Activated T-helper 1 cell treated with anti-CD3 and anti-CD28 coated beads, Interleukin-12 subunit alpha, Interleukin-12 subunit beta, Interleukin-2, Interleukin-4 antibody, amounts not matched to agents 30 ng/mL and 10 ng/mL and 1 ng/mL, durations not matched to agents 14 hours and 24 hours and 36 hours (primary cell): ENCODE measurements around the gene DYNC1LI2. TPM values are rescaled to one million over a fixed set of nuclear protein-coding genes. Genes with fewer than 3 reads are reported as not detected.

Source experiments
- DNase-seq: peaks from one replicate; pipeline ENCODE4 v3.0.0; 2021; ENCODE audit warnings: low spot score
- H3K27ac Mint-ChIP-seq: one replicate; pipeline ENCODE4 v1.8.0; 2021; ENCODE audit warnings: mild to moderate bottlenecking, mixed read lengths
- H3K27me3 Mint-ChIP-seq: one replicate; pipeline ENCODE4 v1.8.0; 2022; ENCODE audit warnings: mild to moderate bottlenecking, moderate library complexity, mixed read lengths; ENCODE audit not compliant: insufficient read depth
- H3K36me3 Mint-ChIP-seq: one replicate; pipeline ENCODE4 v1.8.0; 2021; ENCODE audit warnings: low read depth, mixed read lengths
- H3K4me1 Mint-ChIP-seq: one replicate; pipeline ENCODE4 v1.8.0; 2021; ENCODE audit warnings: low read depth, mixed read lengths
- H3K4me3 Mint-ChIP-seq: one replicate; pipeline ENCODE4 v1.8.0; 2021; ENCODE audit warnings: mild to moderate bottlenecking, moderate library complexity, mixed read lengths
- H3K9me3 Mint-ChIP-seq: one replicate; pipeline ENCODE4 v1.8.0; 2021; ENCODE audit warnings: mixed read lengths
- intact Hi-C: fragments of 100-400 bp; cut with micrococcal nuclease; formaldehyde crosslinking; loops from one replicate; pipeline ENCODE4 v1.15.1; 2024
- total RNA-seq: library from RNA; stranded (reverse); gene quantifications from 2 replicates; pipeline ENCODE4 v1.2.3, GENCODE V29; 2022

The DYNC1LI2 gene
- total RNA-seq, 1 donor from 2014 or later: 55.7 TPM

GRCh38 chr16:66703406-66704215 lies 47.8 kb downstream of the DYNC1LI2 start:
- H3K4me3 Mint-ChIP-seq: no peak overlapping the region
- peaks cover 18% of the 10 kb centered on the region for H3K27me3 Mint-ChIP-seq
- no peak for DNase-seq
- no peaks in the 10 kb centered on the region for H3K4me1 Mint-ChIP-seq
- H3K36me3 Mint-ChIP-seq: no peaks in the 10 kb centered on the region
- no peaks in the 10 kb centered on the region for H3K9me3 Mint-ChIP-seq
- H3K27ac Mint-ChIP-seq: no peak overlapping the region
- intact Hi-C loops: no loop called here

- no peak overlapping the region for H3K27ac Mint-ChIP-seq
- no peaks in the 10 kb centered on the region for H3K9me3 Mint-ChIP-seq
- H3K4me1 Mint-ChIP-seq: no peaks in the 10 kb centered on the region
- H3K27me3 Mint-ChIP-seq: peaks cover 30% of the 10 kb centered on the region
- DNase-seq: no peak
- intact Hi-C loops: no loop called here
- H3K4me3 Mint-ChIP-seq: no peak overlapping the region
- no peaks in the 10 kb centered on the region for H3K36me3 Mint-ChIP-seq
Measured at GRCh38 chr16:66701516-66701915, 49.9 kb downstream of the DYNC1LI2 start.

- H3K36me3 Mint-ChIP-seq: no peaks in the 10 kb centered on the region
- H3K9me3 Mint-ChIP-seq: no peaks in the 10 kb centered on the region
- no peaks in the 10 kb centered on the region for H3K4me1 Mint-ChIP-seq
- intact Hi-C loops: no loop called here
- no peak for DNase-seq
- H3K27me3 Mint-ChIP-seq: peaks cover 26% of the 10 kb centered on the region
- no peak overlapping the region for H3K27ac Mint-ChIP-seq
- no peak overlapping the region for H3K4me3 Mint-ChIP-seq
Measured at GRCh38 chr16:66701026-66701425, 50.4 kb downstream of the DYNC1LI2 start.

- Mint-ChIP-seq H3K36me3 (no peaks in the 10 kb centered on the region), H3K9me3 (no peaks in the 10 kb centered on the region), H3K4me1 (no peaks in the 10 kb centered on the region), H3K4me3 (no peak overlapping the region), H3K27me3 (peaks cover 34% of the 10 kb centered on the region), H3K27ac (no peak overlapping the region)
- no peak for DNase-seq
- intact Hi-C loops: loop anchor here (5.0 kb wide), 1 partner anchor 52 kb away; the partner anchor contains the start of gene DYNC1LI2
Measured at GRCh38 chr16:66699898-66700297, 51.5 kb downstream of the DYNC1LI2 start.

- Mint-ChIP-seq H3K9me3 (no peaks in the 10 kb centered on the region), H3K27ac (no peak overlapping the region), H3K4me3 (peak overlapping the region; percentile 37), H3K27me3 (peaks cover 38% of the 10 kb centered on the region), H3K4me1 (no peaks in the 10 kb centered on the region), H3K36me3 (no peaks in the 10 kb centered on the region)
- intact Hi-C loops: loop anchor here (5.0 kb wide), 1 partner anchor 54 kb away; the partner anchor contains the start of gene DYNC1LI2
- DNase-seq: no peak
Measured at GRCh38 chr16:66698046-66698445, 53.4 kb downstream of the DYNC1LI2 start.

- H3K27ac Mint-ChIP-seq: no peak within 1 kb of the TSS
Measured at GRCh38 chr16:66696669-66697630, 54.5 kb downstream of the DYNC1LI2 start, which contains the start of gene CMTM4. CMTM4 (minus strand) TSS chr16:66696743; CDS start chr16:66696525, 218 bp downstream.

GRCh38 chr16:66695935-66696668 lies 55.3 kb downstream of the DYNC1LI2 start:
- Mint-ChIP-seq H3K27ac (no peak overlapping the region), H3K27me3 (peaks cover 38% of the 10 kb centered on the region), H3K4me1 (no peaks in the 10 kb centered on the region), H3K36me3 (no peaks in the 10 kb centered on the region), H3K9me3 (no peaks in the 10 kb centered on the region), H3K4me3 (peak overlapping the region; percentile 77)
- intact Hi-C loops: loop anchor here (1.0 to 5.0 kb wide), 4 partner anchors 45 to 134 kb away; partner anchors contain the start of genes CMTM3, DYNC1LI2 and NAE1
- DNase-seq: peak; percentile 3

More at GRCh38 chr16:66696669-66697630, 54.5 kb downstream of the DYNC1LI2 start, which contains the start of gene CMTM4:
- Mint-ChIP-seq H3K4me1 (no peaks in the 10 kb centered on the region), H3K4me3 (peak within 1 kb of the TSS; percentile 77), H3K27me3 (peaks cover 38% of the 10 kb centered on the region), H3K36me3 (no peaks in the 10 kb centered on the region), H3K9me3 (no peaks in the 10 kb centered on the region)
- intact Hi-C loops: loop anchor here (1.0 to 5.0 kb wide), 4 partner anchors 44 to 133 kb away; partner anchors contain the start of genes CMTM3, DYNC1LI2 and NAE1
- DNase-seq: peak; percentile 74

- Mint-ChIP-seq H3K4me1 (no peaks in the 10 kb centered on the region), H3K9me3 (no peaks in the 10 kb centered on the region), H3K4me3 (peak overlapping the region; percentile 77), H3K27me3 (peaks cover 38% of the 10 kb centered on the region), H3K36me3 (no peaks in the 10 kb centered on the region), H3K27ac (no peak overlapping the region)
- intact Hi-C loops: loop anchor here (5.0 kb wide), 1 partner anchor 57 kb away; the partner anchor contains the start of gene DYNC1LI2
- DNase-seq: no peak
Measured at GRCh38 chr16:66695471-66695934, 55.9 kb downstream of the DYNC1LI2 start.

- Mint-ChIP-seq H3K27ac (no peak overlapping the region), H3K4me3 (no peak overlapping the region), H3K9me3 (no peaks in the 10 kb centered on the region), H3K27me3 (peaks cover 38% of the 10 kb centered on the region), H3K4me1 (no peaks in the 10 kb centered on the region), H3K36me3 (no peaks in the 10 kb centered on the region)
- DNase-seq: no peak
- intact Hi-C loops: no loop called here
Measured at GRCh38 chr16:66693149-66693548, 58.3 kb downstream of the DYNC1LI2 start.

- H3K27ac Mint-ChIP-seq: no peak overlapping the region
- peaks cover 31% of the 10 kb centered on the region for H3K27me3 Mint-ChIP-seq
- H3K9me3 Mint-ChIP-seq: no peaks in the 10 kb centered on the region
- DNase-seq: no peak
- intact Hi-C loops: no loop called here
- no peaks in the 10 kb centered on the region for H3K4me1 Mint-ChIP-seq
- no peaks in the 10 kb centered on the region for H3K36me3 Mint-ChIP-seq
- H3K4me3 Mint-ChIP-seq: no peak overlapping the region
Measured at GRCh38 chr16:66692341-66692740, 59.1 kb downstream of the DYNC1LI2 start.

GRCh38 chr16:66691234-66691633 lies 60.2 kb downstream of the DYNC1LI2 start:
- no peak for DNase-seq
- no peaks in the 10 kb centered on the region for H3K36me3 Mint-ChIP-seq
- intact Hi-C loops: no loop called here
- H3K4me1 Mint-ChIP-seq: no peaks in the 10 kb centered on the region
- no peak overlapping the region for H3K27ac Mint-ChIP-seq
- no peak overlapping the region for H3K4me3 Mint-ChIP-seq
- H3K27me3 Mint-ChIP-seq: peaks cover 29% of the 10 kb centered on the region
- no peaks in the 10 kb centered on the region for H3K9me3 Mint-ChIP-seq
